ENCODE results near the gene FOLR3. TPM values are rescaled to one million over a fixed set of nuclear protein-coding genes. Genes with fewer than 3 reads are reported as not detected.
"Not testable (repeated sequence)": the region's sequence is repeated elsewhere in the genome, so short reads cannot be mapped to it uniquely, and the experiment has no call there.

The FOLR3 gene
- total RNA-seq, 2 donors from 2014 or later = not detected

- H3K4me3 ChIP-seq = no peak overlapping the region
- TF ChIP-seq CTCF (IDR thresholded peaks at IDR 0.05) = no peak
- no peak for DNase-seq (ENCODE audit: low spot score)
- H3K4me1 ChIP-seq = no peaks in the 10 kb centered on the region
- H3K36me3 ChIP-seq = no peaks in the 10 kb centered on the region
- no peaks in the 10 kb centered on the region for H3K27me3 ChIP-seq
- H3K9me3 ChIP-seq = no peaks in the 10 kb centered on the region
- H3K27ac ChIP-seq = no peak overlapping the region
These were observed 24.8 kb downstream of the FOLR3 start for GRCh38 chr11:72160319-72160718.

GRCh38 chr11:72162891-72163492 is 27.5 kb downstream of the FOLR3 start:
- Histone ChIP-seq H3K27me3 (no peaks in the 10 kb centered on the region), H3K36me3 (no peaks in the 10 kb centered on the region), H3K4me3 (no peak overlapping the region), H3K27ac (no peak overlapping the region), H3K9me3 (no peaks in the 10 kb centered on the region), H3K4me1 (no peaks in the 10 kb centered on the region)
- DNase-seq (ENCODE audit: low spot score) = no peak
- TF ChIP-seq CTCF (IDR thresholded peaks at IDR 0.05) = no peak

GRCh38 chr11:72164187-72164586 is 28.7 kb downstream of the FOLR3 start:
- H3K27me3 ChIP-seq; H3K4me3 ChIP-seq; H3K4me1 ChIP-seq; H3K27ac ChIP-seq; H3K36me3 ChIP-seq; H3K9me3 ChIP-seq; DNase-seq (ENCODE audit: low spot score): not testable (repeated sequence)

- not testable (repeated sequence) for H3K27me3 ChIP-seq; DNase-seq (ENCODE audit: low spot score); H3K36me3 ChIP-seq; H3K4me1 ChIP-seq; H3K9me3 ChIP-seq; H3K27ac ChIP-seq; H3K4me3 ChIP-seq
These were observed 33.6 kb downstream of the FOLR3 start for GRCh38 chr11:72169046-72169555.

DNA sequence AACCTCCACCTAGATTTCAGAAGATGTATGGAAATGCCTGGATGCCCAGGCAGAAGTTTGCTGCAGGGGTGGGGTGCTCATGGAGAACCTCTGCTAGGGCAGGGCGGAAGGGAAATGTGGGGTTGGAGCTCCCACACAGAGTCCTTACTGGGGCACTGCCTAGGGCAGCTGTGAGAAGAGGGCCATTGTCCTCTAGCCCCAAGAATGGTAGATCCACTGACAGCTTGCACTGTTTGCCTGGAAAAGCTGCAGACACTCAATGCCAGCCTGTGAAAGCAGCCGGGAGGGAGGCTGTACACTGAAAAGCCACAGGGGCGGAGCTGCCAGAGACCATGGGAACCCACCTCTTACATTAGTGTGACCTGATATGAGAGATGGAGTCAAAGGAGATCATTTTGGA is 34.2 kb downstream of the FOLR3 start:
- not testable (repeated sequence) for H3K27me3 ChIP-seq; H3K36me3 ChIP-seq; H3K4me3 ChIP-seq; DNase-seq (ENCODE audit: low spot score); H3K27ac ChIP-seq; H3K4me1 ChIP-seq; H3K9me3 ChIP-seq

- H3K27ac ChIP-seq; H3K27me3 ChIP-seq; H3K9me3 ChIP-seq; H3K36me3 ChIP-seq; H3K4me3 ChIP-seq; H3K4me1 ChIP-seq; DNase-seq (ENCODE audit: low spot score): not testable (repeated sequence)
These were observed 36.5 kb downstream of the FOLR3 start for GRCh38 chr11:72172043-72172442.

- Histone ChIP-seq H3K9me3 (no peaks in the 10 kb centered on the region), H3K27ac (no peak overlapping the region), H3K36me3 (no peaks in the 10 kb centered on the region), H3K4me3 (no peak overlapping the region), H3K27me3 (no peaks in the 10 kb centered on the region), H3K4me1 (no peaks in the 10 kb centered on the region)
- no peak for DNase-seq (ENCODE audit: low spot score)
- TF ChIP-seq CTCF (IDR thresholded peaks at IDR 0.05) = no peak
These were observed 37.8 kb downstream of the FOLR3 start for GRCh38 chr11:72173291-72173690.

DNA sequence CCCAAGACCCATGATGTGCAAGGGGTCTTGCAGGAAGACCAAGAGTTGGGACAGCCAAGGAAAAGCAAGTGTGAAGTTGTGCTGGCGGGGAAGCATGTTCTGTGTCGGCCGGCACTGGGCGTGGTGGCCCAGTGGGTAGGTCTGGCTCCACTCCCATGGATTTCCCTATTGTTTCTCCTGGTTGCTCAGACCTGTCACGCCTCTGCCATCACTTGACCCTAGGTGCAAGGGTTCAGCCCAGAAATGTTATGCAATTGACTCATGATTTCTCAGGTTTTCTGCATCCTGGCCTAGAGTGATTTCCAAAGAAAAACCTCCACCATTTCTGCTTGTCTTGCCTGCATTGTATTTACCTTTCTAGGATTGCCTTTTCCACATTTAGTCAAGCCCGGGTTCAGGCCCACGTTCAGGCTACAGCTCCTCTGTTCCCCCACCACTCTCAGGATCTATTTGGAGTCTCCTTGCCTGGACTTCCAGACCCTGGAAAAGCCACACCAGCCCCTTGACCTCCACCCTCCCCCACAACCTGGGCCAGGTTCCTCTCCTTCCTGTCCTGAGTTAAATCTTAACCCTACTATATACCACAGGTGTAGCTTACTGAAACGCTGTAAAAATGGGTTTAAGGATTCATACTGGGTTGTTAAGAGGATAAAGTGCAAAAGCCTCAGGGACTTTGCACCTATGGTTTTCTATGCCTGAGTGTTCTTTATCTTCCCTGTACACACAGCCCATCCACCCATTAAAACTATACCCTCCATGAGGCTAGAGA is 39.0 kb downstream of the FOLR3 start:
- no peaks in the 10 kb centered on the region for H3K36me3 ChIP-seq
- no peaks in the 10 kb centered on the region for H3K9me3 ChIP-seq
- H3K27me3 ChIP-seq = no peaks in the 10 kb centered on the region
- no peak for DNase-seq (ENCODE audit: low spot score)
- H3K4me3 ChIP-seq = no peak overlapping the region
- no peak overlapping the region for H3K27ac ChIP-seq
- no peak for TF ChIP-seq CTCF (IDR thresholded peaks at IDR 0.05)
- no peaks in the 10 kb centered on the region for H3K4me1 ChIP-seq

Data from right atrium auricular region (tissue), 2 donors.